ENCODE measurements around the gene CCDC181. TPM values are rescaled to one million over a fixed set of nuclear protein-coding genes. Genes with fewer than 3 reads are reported as not detected.

The CCDC181 gene
- total RNA-seq, 4 donors from 2014 or later = 1.0 to 5.2 (median 3.0) TPM; not detected in 1

GRCh38 chr1:169381162-169381561, 46.1 kb downstream of the CCDC181 start:
- DNase-seq = no peak
- TF ChIP-seq, protein P1, sequence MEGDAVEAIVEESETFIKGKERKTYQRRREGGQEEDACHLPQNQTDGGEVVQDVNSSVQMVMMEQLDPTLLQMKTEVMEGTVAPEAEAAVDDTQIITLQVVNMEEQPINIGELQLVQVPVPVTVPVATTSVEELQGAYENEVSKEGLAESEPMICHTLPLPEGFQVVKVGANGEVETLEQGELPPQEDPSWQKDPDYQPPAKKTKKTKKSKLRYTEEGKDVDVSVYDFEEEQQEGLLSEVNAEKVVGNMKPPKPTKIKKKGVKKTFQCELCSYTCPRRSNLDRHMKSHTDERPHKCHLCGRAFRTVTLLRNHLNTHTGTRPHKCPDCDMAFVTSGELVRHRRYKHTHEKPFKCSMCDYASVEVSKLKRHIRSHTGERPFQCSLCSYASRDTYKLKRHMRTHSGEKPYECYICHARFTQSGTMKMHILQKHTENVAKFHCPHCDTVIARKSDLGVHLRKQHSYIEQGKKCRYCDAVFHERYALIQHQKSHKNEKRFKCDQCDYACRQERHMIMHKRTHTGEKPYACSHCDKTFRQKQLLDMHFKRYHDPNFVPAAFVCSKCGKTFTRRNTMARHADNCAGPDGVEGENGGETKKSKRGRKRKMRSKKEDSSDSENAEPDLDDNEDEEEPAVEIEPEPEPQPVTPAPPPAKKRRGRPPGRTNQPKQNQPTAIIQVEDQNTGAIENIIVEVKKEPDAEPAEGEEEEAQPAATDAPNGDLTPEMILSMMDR (IDR thresholded peaks at IDR 0.05) = no peak
- TF ChIP-seq POLR2A (IDR thresholded peaks at IDR 0.05) = no peak
- Histone ChIP-seq H3K9me3 (no peaks in the 10 kb centered on the region), H3K27me3 (no peaks in the 10 kb centered on the region), H3K4me1 (no peaks in the 10 kb centered on the region), H3K27ac (no peak overlapping the region), H3K4me3 (no peak overlapping the region), H3K36me3 (no peaks in the 10 kb centered on the region)
- intact Hi-C loops (cut with DNase I; ENCODE audit: low total_unique reads) = no loop called here

- TF ChIP-seq POLR2A (IDR thresholded peaks at IDR 0.05) = no peak
- TF ChIP-seq, protein P1 (IDR thresholded peaks at IDR 0.05) = no peak
- no peak for DNase-seq
- intact Hi-C loops (cut with DNase I; ENCODE audit: low total_unique reads) = no loop called here
- H3K4me3 ChIP-seq = no peak overlapping the region
- H3K4me1 ChIP-seq = peaks cover 0 to 4% of the 10 kb centered on the region in 2 donors
- H3K27me3 ChIP-seq = no peaks in the 10 kb centered on the region
- no peak overlapping the region for H3K27ac ChIP-seq
- no peaks in the 10 kb centered on the region for H3K9me3 ChIP-seq
- H3K36me3 ChIP-seq = no peaks in the 10 kb centered on the region
Observed at GRCh38 chr1:169371404-169371803, 55.9 kb downstream of the CCDC181 start.

DNA sequence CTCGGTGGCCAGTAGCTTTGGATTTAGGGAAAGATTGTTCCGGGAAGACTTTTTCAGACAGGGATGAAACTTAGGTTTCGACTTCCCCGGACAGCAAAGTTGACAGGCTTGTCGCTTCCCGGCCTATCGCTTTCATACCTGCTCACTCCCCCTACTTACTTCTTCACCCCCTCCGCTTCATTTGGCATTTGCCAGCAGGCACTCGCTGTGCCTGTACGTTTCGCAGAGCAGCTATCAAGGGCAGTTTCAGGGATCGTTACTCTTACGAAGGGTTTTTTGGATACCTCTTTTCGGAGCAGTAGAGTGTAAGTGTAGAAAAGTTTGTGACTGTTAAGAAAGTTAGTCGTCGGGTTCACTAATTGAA, 58.9 kb downstream of the CCDC181 start:
- Histone ChIP-seq H3K4me1 (peaks cover 0 to 4% of the 10 kb centered on the region in 2 donors), H3K27ac (peak overlapping the region; percentile 85 to 86), H3K4me3 (peak overlapping the region; percentile 60 to 79), H3K36me3 (no peaks in the 10 kb centered on the region), H3K27me3 (no peaks in the 10 kb centered on the region), H3K9me3 (no peaks in the 10 kb centered on the region)
- no peak for TF ChIP-seq POLR2A (IDR thresholded peaks at IDR 0.05)
- no peak for DNase-seq
- intact Hi-C loops (cut with DNase I; ENCODE audit: low total_unique reads) = no loop called here

DNA sequence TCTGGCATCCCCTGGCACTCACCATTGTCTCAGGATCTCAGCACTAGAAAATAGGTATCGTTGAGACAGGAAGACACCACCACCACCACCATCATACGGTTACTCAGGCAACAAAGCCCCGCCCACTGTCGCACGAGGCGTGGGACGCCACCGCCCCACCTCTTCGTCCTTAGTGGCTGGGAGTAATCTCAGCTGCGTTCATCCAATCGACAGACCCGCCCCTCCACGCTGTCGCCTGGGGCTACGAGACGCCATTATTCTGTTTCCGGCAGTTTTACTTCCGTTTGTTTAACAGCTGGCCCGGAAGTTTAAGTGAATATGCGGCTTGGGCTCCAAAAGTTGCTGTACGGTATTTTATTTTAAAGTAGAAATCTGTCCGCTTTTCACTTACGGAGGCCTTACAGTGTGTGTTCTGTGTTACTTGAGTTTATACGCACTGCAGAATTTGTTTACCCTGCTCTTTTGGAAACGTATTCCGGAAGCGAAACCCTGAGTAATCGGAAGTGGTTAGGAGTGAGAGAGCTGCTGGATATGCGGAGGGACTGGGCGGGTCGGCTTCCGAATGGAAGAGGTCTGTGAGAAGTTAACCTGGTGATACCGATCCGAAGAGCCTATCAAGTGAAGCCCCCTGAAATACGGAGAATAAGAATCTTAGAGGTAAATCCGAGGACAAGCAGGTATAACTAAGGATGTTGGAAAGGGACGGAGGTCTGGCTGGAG, 59.4 kb downstream of the CCDC181 start, which contains the start of the genes BLZF1 and NME7:
Gene BLZF1, plus strand, starts transcription at position 510 of the 720 bp plus-strand sequence. CDS start 1,328 bp downstream, outside the sequence.
Gene NME7, minus strand, starts transcription at position 112 of the 720 bp plus-strand sequence. Its CDS starts 87 bp downstream, at position 25.
- Histone ChIP-seq H3K27me3 (no peaks in the 10 kb centered on the region), H3K27ac (peak within 1 kb of the TSS; percentile 85 to 86), H3K4me1 (peaks cover 0 to 4% of the 10 kb centered on the region in 2 donors), H3K9me3 (no peaks in the 10 kb centered on the region), H3K36me3 (no peaks in the 10 kb centered on the region), H3K4me3 (peak within 1 kb of the TSS; percentile 60 to 79)
- no peak for TF ChIP-seq POLR2A (IDR thresholded peaks at IDR 0.05)
- TF ChIP-seq, protein P1 (IDR thresholded peaks at IDR 0.05) = no peak
- intact Hi-C loops (cut with DNase I; ENCODE audit: low total_unique reads) = no loop called here
- peak; percentile 95 to 96 for DNase-seq

DNA sequence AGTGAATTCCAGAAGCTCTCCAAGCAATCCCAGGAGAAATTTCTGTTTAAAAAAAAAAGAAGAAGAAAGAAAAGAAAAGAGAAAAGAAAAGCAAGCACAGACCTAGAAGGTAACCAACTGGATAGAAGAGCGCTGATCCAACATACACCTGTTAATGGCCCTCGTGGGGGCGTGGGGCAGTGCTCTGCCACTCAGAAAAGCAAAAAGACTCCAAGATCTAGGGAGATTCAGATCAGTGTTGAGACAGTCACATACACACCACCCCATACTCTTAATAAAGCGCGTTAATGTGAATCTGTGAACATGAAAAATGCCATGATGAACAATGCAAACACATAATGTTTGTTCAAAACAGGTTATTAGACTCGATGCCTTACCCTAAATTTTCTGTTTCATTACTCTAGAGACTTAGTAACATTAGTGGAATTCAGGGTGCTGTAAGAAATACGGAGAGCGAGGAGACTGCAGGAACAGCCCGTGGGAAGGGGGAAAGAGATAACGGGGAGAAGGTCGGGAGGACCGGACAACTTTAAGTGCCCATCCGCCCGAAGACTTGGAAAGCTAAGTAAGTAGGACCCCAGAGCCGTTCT, 60.1 kb downstream of the CCDC181 start:
- H3K4me1 ChIP-seq = peaks cover 0 to 4% of the 10 kb centered on the region in 2 donors
- H3K27me3 ChIP-seq = no peaks in the 10 kb centered on the region
- H3K36me3 ChIP-seq = no peaks in the 10 kb centered on the region
- peak overlapping the region; percentile 60 to 79 for H3K4me3 ChIP-seq
- intact Hi-C loops (cut with DNase I; ENCODE audit: low total_unique reads) = no loop called here
- TF ChIP-seq, protein P1 (IDR thresholded peaks at IDR 0.05) = no peak
- TF ChIP-seq POLR2A (IDR thresholded peaks at IDR 0.05) = no peak
- DNase-seq = no peak
- no peaks in the 10 kb centered on the region for H3K9me3 ChIP-seq
- H3K27ac ChIP-seq = peak overlapping the region; percentile 85 to 86

Data from uterus (tissue), 4 donors.